HG02610 (cell line): Measurements from ENCODE around the gene RAB22A.
"Not testable (repeated sequence)": the region's sequence is repeated elsewhere in the genome, so short reads cannot be mapped to it uniquely, and the experiment has no call there.

Source experiments
- ATAC-seq: cut with Tn5 transposase; IDR thresholded peaks from one replicate; pipeline ENCODE4 v1.9.1; 2021; ENCODE audit warnings: mild to moderate bottlenecking, moderate library complexity; ENCODE audit not compliant: unreplicated experiment

RAB22A gene

DNA sequence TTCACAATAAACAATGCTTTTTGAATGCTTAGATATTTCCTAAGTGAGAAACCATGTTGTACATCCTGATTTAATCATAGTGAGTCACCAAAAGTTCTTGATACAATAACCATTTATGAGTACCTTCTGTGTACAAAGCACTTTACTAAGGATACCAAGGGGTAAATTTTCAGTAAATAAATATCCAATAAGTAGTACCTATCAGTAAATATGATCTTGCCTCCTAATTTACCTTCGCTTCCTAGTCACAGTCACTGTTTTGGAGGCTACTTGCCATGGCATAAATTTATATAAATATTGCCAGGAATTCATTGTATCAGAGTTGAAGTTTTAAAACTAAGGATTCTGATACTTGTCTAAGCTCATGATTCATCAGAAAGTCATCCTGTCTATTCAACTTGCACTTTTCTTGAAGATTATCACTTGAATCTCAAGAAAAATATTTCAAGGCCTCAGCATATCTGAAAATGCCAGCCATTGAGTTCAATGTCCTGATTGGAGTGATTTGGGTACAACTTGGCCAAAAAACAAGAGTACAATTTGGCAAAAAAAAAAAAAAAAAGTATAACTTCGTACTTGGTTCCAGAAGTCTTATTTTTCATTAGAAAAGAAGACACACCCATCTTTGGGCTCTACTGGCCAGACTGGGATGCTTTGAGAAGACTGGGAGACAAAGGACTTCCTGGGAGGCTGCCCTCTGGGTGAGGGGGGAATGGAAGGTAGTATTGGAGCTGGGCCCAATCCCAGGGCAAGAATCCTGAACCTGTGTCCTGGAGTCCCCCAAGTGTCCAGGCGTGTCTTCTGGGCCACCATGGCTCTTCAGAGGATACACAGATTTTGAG lies 32.8 kb downstream of the RAB22A start:
- no peak for ATAC-seq

DNA sequence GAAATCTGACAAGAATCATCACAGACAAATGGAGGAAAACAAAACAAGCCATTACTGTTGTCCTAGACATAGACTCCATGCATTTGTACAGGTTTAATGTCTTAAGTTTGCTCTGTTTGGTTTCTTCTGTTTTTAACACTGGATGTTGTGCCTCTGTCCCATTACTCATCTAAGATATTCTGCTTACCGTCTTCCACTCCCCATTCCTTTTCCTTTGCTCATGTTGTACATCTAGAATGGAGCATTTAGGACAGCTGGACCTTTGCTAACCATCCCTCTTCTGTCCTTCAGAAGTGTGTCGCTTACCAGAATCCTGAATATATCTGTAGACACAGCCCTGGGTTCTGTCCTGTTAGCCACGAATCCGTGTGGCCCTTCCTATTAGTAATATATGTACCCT lies 35.2 kb downstream of the RAB22A start:
- no peak for ATAC-seq

DNA sequence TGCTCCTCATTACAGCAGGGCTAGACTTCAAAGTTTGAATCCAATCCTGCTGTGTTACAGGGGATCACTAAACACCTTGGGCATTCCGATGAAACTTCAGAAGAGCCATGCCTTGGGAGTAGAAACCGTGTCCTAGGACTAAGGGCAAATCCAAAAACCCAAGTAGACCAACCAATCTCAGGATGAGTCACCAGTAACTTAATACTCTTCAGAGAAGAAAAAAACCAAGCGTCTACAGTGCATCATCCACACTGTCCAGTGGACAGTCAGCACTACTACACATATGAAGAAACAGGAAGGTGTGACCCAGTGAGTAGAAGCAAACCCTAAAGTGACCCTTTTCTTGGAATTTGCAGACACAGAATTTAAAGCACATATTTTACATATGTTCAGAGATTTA lies 40.1 kb downstream of the RAB22A start:
- ATAC-seq: no peak

DNA sequence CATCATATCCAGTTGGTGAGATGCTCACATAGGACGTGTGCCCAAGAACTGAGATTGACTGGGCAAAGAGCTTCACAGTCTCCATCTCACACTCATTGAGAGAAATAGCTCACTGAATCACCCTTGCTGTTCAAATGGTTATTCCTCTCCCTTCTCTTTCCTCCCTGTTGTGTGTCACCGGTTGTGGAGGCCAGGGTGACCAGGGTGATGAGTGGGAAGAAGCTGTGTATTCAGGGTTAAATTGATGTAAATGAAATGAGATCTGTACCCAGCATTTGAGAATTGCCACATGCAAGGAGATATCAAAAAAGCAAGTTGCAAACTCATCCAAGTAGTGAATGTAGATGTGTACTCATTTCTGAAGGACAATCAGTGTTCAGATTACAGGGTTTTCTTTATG lies 43.0 kb downstream of the RAB22A start:
- no peak for ATAC-seq

DNA sequence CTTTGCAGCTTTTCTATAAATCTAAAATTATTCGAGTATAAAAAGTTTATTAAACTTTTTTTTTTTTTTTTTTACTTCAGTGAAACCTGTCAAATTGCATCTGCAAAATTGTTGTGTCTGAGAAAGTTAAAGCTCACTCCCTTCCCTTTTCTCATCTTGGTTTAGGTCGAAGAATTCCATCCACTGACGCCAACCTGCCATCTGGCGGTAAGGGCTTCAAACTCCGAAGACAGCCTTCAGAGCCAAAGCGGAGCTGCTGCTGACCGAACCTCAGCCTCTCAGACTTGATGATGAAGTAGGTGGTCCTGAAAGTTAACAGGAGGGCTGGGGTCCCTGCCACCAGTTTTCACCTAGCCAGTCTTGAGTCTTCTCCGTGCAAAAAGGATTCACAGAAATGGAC lies 49.9 kb downstream of the RAB22A start:
- ATAC-seq: no peak

DNA sequence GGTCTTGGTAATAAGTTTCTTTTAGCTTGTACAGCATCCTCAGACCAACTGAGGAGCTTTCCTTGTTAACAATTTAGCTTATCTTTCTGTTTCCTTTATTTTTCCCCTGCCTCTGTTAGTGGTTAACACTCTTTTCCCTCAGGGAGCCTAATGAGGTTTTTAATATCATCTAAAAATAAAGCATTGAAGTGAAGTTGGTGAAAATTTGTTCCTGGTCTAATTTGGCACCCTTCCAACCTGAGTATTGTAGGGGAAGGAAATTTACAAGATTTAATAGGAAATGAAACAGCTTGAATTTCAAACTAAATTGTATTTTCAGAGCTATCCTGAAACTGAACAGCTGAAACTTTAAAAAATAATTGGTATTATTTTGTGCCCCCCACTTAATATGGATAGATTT lies 51.4 kb downstream of the RAB22A start:
- ATAC-seq: no peak

DNA sequence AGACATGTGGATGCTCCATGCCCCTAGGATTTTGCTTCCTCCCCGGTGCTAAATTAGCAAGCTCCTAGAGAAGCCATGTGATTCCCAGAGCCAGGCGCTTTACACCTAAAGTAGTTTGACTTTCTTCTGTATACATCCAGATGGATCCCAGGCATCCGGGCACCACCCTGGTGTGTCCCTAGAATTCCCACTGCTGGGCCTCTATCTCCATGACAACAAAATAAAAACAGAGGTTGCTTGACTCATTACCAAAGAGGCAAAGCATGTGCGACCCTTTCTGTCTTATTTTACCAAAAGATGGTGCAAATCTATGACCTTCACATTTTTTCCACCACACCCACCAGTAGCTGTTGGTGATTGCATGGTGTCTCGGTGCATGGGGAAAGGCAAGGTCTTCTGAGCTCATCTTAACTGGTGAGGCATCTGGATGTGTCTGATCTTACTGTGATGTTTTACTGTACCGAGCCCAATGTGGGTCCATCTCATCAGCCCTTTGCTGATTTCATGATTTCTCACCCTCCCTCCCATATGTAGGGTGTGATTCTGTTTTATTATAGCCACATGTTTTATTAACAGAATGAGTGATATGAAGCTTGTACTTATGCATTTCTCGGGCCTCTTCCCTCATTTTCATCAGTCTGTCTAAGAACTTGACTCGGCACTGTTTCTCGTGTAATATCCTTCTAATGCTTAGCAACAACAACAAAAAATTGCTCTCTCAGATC lies 52.1 kb downstream of the RAB22A start:
- no peak for ATAC-seq

DNA sequence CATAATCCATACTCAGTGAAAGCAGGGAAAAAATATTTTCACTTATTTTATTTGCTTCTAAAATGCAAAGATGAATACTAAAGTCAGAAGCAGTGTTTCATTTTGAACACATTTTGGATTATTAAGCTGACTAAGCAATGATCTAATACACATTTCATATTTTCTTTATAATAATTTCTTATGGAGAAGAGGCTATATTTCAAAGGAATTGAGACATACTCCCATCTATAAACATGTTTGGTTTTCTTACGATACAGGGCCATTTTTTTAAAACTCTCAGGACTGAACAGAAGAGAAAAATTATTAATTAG lies 52.6 kb downstream of the RAB22A start:
- ATAC-seq: no peak

DNA sequence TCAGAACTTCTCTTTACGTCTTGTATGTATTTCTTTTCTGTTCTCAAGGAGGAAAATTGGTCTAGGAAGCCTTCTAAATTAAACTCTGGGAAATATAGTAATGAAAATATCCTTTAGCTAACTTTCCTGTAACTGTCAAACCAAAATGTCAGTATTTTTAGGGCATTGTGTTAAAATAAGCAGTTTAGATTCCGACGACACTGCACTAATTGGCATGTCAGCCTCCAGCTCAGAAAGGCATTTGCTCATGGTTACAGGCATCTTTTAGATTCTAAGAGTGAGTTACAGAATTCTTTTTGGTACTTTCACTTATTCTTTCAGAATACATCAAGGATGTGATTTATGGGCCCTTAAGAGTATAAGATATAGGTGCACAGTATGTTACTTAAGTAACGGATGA lies 53.5 kb downstream of the RAB22A start:
- no peak for ATAC-seq

DNA sequence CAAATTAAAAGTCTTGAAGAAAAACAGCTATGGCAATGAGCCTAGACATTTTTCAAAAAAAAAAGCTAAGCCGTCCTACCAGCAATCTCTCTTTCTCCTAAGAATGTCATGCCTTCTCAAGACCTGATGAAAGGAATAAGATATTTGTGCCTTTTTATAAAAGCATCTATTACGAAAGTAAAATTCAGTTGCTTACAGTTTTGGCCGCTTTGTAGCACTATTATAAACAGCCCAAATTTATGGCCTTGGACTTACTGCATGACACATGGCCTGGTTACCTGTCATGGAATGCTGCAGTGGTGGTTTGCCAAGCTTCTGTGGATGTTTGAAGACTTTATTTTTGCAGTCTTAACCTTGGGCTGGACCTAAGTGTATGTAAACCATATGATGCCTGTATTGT lies 57.4 kb downstream of the RAB22A start:
- ATAC-seq: no peak

DNA sequence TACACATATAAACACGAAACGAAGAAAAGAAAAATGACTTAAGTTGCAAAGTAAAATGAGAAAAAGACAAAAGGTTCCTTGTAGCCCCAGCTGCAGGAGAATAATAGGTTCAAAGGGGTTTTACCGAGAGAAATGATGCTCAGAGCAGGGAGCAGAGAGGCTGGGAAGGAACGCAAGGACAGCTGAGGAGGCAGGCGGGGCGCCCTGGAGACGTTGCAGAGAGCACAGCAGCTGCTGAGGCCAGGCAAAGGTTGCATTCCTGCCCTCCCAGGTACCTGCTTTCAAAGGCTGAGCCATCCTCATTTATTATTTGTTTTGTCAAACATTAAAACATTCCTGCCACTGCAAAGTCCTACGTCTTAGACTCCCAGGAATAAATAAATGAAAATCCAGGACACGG lies 63.3 kb downstream of the RAB22A start:
- ATAC-seq: no peak

DNA sequence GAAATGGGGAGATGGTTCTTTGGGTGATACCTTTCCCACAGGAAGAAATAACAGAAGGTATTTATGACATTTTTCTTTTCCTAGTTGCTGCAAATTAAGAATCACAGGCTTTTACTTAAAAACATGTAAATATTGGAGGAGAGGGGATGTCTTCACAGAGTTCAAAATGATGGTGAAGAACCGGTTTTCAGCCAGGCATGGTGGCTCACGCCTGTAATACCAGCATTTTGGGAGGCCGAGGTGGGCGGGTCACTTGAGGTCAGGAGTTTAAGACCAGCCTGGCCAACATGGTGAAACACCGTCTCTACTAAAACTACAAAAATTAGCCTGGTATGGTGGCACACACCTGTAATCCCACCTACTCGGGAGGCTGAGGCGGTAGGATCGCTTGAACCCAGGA lies 63.8 kb downstream of the RAB22A start:
- not testable (repeated sequence) for ATAC-seq

DNA sequence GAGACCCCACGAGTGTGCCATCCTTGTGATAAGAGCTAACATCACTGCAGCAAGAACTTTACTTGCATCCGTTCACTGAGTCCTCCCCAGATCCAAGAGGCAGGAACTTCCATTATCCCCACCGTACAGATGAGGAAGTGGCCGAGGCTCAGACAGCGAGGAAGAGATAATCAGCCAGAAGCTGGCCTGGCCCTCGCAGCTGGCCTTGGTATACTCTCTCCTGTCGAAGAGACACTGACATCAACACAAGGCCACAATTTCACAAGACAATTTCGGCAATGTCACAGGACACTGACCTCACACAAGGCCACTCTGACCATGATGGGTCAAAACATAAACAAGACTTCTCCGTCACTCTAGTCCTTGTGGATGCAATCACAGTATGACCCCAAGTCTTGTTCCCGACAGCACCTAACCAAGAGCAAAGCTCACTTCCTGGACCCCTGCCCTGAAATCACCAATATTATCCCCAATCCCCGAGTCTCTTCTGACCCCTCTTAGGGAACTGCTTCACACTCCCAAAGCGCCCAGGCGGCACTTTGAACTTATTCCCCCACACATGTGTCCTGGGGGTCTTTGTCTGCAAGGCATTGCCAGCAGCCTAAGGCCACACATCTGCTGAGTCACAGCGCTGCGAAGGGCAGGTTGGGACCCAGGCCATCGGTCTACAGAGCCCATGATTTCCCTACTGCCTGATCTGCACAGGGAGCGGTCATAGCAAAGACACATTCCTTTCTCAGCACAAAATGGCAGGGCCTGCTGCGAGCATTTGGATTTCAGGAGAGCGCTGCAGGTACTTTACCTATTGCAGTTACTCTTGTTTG lies 64.7 kb downstream of the RAB22A start:
- no peak for ATAC-seq

DNA sequence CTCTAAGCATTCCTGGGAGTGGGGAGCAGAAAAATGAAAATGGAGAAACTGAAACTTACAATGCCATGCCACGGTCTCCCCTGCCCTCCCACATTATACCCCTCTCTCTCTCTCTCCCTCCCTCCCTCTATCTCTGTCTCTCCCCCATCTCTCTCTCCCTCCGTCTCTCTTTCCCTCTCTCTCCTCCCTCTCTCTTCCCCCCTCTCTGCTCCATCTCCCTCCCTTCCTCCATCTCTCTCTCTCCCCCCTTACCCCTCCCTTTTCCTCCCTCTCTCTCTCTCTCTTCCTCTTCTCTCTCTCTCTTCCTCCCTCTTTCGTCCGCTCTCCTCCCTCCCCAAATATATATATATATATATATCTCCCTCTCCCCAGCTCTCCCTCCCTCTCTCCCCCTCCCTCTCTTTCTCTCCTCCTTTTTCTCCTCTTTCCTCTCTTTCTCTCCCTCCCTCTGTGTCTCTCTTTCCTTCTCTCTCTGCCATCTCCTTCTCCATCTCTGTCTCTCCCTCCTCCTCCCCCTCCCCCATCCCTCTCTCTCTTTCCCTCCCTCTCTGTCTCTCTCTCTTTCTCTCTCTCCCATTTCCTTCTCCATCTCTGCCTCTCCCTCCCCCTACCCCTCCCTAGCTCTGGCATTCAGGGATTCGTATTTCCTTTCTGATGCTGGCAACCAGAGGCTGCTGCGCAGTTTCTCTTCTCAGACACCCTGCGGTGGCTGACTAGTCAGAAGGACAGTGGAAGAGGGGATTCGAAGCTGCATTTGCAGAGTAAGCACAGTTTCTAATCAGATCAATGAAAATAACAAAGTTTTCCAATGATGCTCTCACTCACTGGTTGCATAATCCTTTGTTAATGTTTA lies 65.6 kb downstream of the RAB22A start:
- no peak for ATAC-seq

DNA sequence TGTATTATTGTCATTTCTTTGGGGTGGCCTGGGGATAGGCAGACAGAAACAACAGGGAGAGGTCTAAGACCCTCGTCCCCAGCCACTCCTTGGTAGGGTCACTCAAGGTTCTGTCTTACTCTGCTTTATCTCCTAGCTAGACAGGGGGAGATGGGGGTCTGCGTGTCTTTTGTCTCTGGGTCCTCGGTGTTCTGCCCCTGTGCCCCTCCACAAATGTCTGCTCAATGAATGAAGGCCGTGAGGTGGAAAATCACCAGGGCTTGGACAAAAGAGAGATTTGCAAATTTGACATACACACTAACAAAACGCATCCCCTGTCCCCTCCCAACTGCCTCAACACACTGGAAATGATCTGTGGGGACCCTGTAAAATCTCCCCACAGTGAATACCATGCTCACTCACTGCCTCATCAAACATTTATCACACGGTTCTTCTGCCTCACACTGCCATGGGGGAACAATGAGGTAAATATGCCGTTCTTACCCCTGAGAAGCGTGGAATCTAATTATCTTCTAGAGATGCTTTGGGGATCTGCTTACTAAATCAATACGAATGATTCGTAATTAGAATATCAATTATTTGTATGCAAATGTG lies 66.3 kb downstream of the RAB22A start:
- no peak for ATAC-seq

DNA sequence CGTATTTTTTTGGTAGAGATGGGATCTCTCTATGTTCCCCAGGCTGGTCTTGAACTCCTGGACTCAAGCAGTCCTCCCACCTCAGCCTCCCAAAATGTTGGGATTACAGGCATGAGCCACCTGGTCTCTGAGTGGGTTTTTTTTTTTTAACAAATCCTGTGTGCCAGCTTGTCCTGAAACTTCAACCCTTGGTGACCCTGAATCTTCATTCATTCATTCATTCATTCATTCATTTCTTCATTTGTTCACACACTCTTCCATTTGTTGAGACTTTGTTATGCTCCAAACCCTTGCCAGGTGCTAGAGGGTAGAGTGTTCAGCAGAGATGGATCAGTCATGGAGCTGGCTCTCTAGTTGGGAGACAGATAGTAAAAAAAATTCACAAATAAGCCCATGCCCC lies 67.5 kb downstream of the RAB22A start:
- ATAC-seq: no peak

DNA sequence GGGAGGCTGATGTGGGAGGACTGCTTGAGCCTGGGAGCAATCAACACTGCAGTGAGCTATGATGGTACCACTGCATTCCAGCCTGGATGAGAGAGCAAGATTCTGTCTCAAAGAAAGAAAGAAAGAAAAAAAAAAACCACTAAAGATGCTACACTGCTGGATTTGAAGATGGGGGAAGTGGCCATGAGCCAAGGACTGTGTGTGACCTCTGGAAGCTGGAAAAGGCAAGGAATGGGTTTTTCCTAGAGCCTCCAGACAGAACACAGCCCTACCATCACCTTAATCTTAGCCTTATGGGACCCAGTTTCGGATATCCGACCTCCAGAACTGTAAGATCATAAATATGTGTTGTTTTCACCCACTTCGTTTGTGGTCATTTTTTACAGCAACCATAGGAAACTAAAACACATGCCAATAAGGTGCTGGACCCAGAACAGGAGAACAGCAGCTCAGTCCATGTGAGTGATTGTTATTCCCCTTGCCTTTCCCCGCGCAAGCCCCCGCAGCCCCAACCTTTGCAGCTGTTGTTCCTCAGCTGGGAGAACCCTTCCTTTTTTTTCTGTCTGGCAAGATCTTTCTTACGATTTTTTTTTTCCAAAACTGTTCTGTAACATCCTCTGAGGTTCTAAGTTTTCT lies 68.4 kb downstream of the RAB22A start:
- ATAC-seq: no peak

DNA sequence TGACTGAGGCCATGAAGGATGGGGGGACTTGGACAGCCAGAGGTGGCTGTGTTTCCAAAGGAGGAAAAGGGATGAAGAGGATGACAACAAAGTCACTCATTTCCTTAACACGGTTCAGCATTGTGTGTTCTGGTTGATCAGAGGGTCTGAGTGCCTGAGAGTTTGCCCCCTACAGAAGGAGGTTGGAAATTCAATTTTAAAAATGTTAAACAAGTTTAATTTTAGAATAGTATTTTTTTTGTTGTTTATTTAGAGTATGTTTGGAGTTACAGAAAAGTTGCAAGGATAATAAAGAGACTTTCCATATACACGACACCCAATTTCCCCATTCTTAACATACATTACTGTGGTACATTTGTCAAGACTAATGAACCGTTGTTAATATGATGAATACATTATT lies 69.2 kb downstream of the RAB22A start:
- no peak for ATAC-seq

DNA sequence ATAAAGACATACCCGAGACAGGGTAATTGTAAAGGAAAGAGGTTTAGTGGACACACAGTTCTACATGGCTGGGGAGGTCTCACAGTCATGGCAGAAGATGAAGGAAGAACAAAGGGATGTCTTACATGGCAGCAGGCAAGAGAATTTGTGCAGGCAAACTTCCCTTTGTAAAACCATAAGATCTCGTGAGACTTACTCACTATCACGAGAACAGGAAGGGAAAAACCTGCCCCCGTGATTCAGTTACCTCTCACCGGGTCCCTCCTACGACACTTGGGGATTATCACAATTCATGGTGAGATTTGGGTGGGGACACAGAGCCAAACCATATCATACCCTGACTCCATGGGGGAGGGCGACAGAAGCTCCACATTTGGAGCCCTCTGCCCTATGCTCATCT lies 72.1 kb downstream of the RAB22A start:
- no peak for ATAC-seq

DNA sequence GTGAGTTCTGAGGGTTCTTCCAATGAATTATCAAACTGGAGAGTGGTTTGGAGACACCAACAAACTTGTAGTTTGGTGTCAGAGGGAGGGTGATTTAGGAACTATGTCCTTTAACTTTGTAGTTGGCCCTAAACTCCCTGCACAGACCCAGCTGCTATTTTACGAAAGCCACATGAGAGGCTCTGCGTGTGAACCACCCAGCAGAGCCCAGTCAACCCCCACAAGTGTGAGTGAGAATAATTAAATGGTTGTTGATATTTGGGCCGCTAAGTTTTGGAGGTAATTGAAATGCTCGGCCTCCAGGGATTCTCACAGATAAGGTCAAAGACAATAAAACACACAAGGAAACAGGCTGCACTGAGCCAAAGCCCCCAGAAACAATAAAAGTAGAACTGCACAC lies 72.6 kb downstream of the RAB22A start:
- no peak for ATAC-seq
